GM18951 (cell line): ENCODE data around the gene BIN2.
A peak's percentile ranks its signal among the peaks of the same experiment; 100 is the strongest.
"Not testable (repeated sequence)": the region's sequence is repeated elsewhere in the genome, so short reads cannot be mapped to it uniquely, and the experiment has no call there.

Source experiments
- POLR2A ChIP-seq: IDR thresholded peaks from 4 replicates; pipeline ENCODE4 v1.6.1; 2011; ENCODE audit warnings: mild to moderate bottlenecking; ENCODE audit not compliant: insufficient read length, insufficient read depth; ENCODE audit errors: extremely low read depth
- in situ Hi-C: fragments of 300-500 bp; cut with MboI; formaldehyde crosslinking; loops from one replicate; pipeline ENCODE4 v1.12.0; 2022; ENCODE audit warnings: low sequenced_read_pairs, mixed read lengths, inconsistent platforms; ENCODE audit not compliant: unreplicated experiment

The BIN2 gene

GRCh38 chr12:51275088-51275487 is 48.9 kb downstream of the BIN2 start:
- no peak for TF ChIP-seq POLR2A
- in situ Hi-C loops, result no loop called here

GRCh38 chr12:51272810-51273209 is 51.2 kb downstream of the BIN2 start:
- in situ Hi-C loops, result not testable (repeated sequence)

- in situ Hi-C loops, result no loop called here
- TF ChIP-seq POLR2A, result no peak
Observed at GRCh38 chr12:51270951-51271518, 52.9 kb downstream of the BIN2 start.

- peak; percentile 36 for TF ChIP-seq POLR2A
- in situ Hi-C loops, result no loop called here
Observed at GRCh38 chr12:51270067-51270950, 53.7 kb downstream of the BIN2 start, which contains the start of gene SMAGP. Gene SMAGP (minus strand): TSS chr12:51270415. CDS start chr12:51269278, 1,137 bp downstream.

- in situ Hi-C loops, result no loop called here
- TF ChIP-seq POLR2A, result no peak
Observed at GRCh38 chr12:51269174-51270066, 54.6 kb downstream of the BIN2 start.

- in situ Hi-C loops, result no loop called here
Observed at GRCh38 chr12:51265024-51265423, 59.0 kb downstream of the BIN2 start.

GRCh38 chr12:51264297-51264696 is 59.7 kb downstream of the BIN2 start:
- no peak for TF ChIP-seq POLR2A
- in situ Hi-C loops, result no loop called here

More at GRCh38 chr12:51265024-51265423, 59.0 kb downstream of the BIN2 start:
- no peak for TF ChIP-seq POLR2A

- in situ Hi-C loops, result no loop called here
- TF ChIP-seq POLR2A, result no peak
Observed at GRCh38 chr12:51263341-51263740, 60.6 kb downstream of the BIN2 start.

- TF ChIP-seq POLR2A, result no peak
- in situ Hi-C loops, result no loop called here
Observed at GRCh38 chr12:51262758-51263177, 61.2 kb downstream of the BIN2 start.

- in situ Hi-C loops, result not testable (repeated sequence)
Observed at GRCh38 chr12:51259600-51259999, 64.4 kb downstream of the BIN2 start.

- TF ChIP-seq POLR2A, result no peak
- in situ Hi-C loops, result no loop called here
Observed at GRCh38 chr12:51254536-51254935, 69.4 kb downstream of the BIN2 start.

GRCh38 chr12:51253276-51253675 is 70.7 kb downstream of the BIN2 start:
- TF ChIP-seq POLR2A, result no peak
- in situ Hi-C loops, result no loop called here

- TF ChIP-seq POLR2A, result no peak
- in situ Hi-C loops, result no loop called here
Observed at GRCh38 chr12:51247523-51248206, 76.3 kb downstream of the BIN2 start.

GRCh38 chr12:51246254-51246853 is 77.6 kb downstream of the BIN2 start:
- in situ Hi-C loops, result no loop called here

More at GRCh38 chr12:51246254-51246853, 77.6 kb downstream of the BIN2 start:
- TF ChIP-seq POLR2A, result peak; percentile 16
